Hematopoietic multipotent progenitor cell treated with erythropoietin and hydrocortisone succinate and interleukin-3 and kit ligand, for 6 days (in vitro differentiated cells): ENCODE results near the gene EFNA5.

ENCODE experiments used
- DNase-seq: peaks from one replicate; pipeline ENCODE4 v3.0.0-alpha.2; 2015

Gene EFNA5

GRCh38 chr5:107636555-107636954, 34.2 kb downstream of the EFNA5 start:
- no peak for DNase-seq

- no peak for DNase-seq
Observed at GRCh38 chr5:107636068-107636467, 34.7 kb downstream of the EFNA5 start.

DNA sequence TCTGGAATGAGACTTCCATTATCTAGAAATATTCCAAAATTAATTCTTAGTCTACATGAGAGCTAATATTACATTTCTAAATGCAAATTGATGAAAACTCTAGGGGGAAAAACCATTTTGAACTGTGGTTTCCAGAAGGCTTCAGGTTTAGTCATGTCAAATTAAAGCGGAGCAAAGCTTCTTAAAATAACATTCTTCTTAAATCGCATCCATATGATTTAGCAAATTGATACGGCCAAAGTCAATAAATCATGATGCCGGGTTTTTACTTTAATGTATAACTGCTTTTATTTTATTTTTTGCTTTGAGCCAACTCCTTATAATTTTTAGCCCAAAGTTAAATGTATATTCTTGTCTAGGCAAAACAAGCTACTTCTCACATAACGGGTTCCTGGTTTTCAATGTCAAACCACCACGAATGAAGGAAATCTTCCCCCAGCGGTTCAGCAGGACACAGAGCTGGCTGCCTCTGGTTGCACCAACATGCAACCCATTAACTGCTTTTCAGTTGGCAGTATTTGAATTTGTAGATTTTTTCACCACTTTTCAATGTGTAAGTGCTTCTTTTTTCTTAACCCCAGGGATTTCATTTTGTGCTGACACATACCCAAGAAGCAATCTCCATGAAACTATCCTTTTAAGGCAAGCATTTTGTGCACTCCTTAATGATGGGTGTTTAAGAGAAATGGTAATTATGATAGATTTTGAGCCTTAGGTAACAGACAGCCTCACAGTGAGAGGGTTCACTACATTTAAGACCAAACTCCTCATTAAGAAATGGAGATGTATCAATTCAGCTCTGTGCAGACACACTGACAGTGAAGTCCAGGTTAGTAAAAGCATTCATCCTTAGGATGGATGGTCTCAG, 35.5 kb downstream of the EFNA5 start:
- no peak for DNase-seq

- no peak for DNase-seq
Observed at GRCh38 chr5:107633171-107633901, 37.4 kb downstream of the EFNA5 start.

DNA sequence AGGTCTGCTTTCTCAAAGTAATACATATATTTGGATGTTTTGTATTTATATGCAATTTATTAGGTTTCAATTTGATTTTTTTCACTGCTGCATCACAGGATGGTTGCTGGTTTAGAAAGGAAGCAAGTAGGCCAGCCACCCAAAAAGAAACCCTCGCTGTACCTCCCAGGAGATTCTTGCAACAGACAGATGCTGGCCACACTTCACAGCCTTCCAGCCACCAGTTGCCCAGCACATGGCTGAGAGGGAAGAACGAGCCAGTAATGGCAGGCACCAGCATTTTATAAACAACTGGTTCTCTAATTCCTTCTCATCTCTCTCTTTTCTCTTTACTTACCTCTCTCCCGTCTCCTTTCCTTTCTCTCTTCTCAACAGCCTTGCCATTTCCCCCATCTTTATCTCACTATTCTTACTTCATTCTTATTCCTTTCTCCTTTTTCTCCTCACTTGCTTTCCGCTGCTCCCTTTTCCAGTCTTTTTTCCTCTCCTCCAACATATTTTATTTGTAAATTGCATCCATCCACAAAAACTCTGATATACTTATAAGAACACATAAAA, 38.9 kb downstream of the EFNA5 start:
- no peak for DNase-seq

DNA sequence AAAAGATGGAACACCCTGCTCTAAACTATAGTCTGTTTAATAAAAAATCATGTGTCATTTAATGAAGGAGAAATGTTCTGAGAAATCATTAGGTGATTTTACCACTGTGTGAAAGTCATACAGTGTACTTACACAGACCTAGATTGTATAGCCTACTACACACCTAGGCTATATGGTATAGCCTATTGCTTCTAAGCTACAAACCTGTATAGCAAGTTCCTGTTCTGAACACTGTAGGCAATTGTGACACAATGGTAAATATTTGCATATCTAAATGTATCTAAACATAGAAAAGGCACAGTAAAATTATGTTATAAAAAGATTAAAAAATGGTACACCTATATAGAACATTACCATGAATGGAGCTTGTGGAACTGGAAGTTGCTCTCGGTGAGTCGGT, 40.6 kb downstream of the EFNA5 start:
- no peak for DNase-seq

DNA sequence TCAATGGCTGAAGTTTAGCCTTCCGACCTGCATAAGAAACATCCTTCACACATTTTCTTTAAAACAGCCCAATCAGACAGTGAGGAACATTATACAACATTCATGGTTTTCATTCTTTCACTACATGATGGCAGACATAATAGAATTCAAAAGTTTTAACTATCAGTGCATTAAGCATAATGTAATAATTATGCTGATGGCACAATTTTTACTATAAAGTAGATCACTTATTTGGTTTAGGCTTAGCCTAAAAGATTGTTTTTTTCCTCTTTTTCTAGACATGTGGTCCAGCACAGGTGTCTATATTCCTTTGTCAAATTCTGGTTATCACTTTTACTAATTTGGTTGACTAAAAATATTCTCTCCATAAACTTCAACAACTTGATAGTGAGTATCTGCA, 46.5 kb downstream of the EFNA5 start:
- no peak for DNase-seq

DNA sequence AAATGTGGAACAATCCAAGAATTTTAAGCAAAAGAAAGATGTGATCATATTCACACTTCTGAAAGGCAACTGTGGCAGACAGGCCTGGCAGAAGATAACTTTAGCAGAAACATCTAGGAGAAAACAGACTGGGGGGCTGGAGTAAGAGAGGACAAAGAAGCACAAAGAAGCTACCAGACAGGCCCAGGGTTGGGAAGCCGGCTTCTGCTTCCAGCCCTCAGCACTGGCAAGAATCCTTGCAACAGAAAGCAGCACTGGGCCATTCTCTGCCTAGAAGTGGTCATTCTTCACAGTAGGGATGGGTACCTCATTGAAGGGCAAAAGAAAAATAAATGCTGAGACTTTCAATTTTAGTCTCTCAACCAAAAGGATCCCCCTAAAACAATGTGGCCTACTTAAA, 49.6 kb downstream of the EFNA5 start:
- DNase-seq: no peak

DNA sequence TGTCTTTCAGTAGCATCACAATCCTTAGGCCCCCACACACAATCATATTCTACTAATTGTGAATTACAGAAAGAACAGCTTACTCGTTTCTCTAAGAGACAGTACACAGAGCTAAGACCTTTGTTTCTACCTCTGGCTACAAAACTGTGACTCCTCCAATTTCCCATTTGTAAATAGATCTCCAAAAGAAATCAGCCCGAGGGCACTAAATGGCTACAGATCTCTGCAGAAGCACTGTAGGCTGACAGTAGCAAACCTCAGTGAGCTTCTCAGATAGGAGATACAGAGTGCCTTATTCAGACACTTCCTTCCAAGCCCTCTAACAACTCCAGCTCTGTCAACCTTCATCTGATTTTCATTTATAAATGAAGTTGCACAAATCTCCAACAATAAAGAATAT, 51.0 kb downstream of the EFNA5 start:
- no peak for DNase-seq

DNA sequence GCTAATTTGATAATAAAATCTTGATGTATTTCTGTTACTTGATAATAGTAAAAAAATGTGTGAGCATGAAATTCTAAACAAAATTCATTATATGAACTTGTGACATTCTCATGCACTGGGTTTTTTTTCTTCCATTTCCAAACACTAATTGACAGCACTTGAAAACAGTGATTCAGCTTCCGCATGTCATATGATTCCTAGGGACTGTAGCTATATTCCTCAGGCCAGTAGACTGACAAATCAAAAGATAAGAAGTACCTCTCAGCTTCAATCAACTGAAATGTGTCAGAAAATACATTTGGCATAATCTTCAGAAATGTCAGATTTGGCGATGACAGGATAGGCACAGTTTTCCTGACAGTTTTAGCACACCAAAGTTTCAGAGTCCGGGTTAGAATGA, 52.5 kb downstream of the EFNA5 start:
- DNase-seq: no peak

- no peak for DNase-seq
Observed at GRCh38 chr5:107617052-107617451, 53.7 kb downstream of the EFNA5 start.

DNA sequence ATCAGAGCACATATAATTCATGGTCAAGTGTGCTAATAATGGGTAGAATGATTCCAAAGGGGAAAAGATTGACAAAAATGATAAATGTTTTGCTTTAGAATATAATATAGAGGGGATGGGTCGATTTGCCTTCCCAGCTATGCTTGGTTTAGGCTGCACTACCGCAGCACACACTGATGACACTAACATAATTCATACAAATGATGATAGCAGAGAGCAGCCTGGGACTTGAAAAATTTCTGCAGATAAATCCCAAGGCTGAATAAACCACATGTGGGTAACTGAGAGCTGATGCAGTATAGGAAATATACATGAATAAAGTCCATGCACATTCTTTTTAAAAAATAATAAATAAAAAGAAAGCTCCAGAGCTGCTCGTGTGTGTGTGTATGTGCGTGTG, 54.5 kb downstream of the EFNA5 start:
- no peak for DNase-seq

DNA sequence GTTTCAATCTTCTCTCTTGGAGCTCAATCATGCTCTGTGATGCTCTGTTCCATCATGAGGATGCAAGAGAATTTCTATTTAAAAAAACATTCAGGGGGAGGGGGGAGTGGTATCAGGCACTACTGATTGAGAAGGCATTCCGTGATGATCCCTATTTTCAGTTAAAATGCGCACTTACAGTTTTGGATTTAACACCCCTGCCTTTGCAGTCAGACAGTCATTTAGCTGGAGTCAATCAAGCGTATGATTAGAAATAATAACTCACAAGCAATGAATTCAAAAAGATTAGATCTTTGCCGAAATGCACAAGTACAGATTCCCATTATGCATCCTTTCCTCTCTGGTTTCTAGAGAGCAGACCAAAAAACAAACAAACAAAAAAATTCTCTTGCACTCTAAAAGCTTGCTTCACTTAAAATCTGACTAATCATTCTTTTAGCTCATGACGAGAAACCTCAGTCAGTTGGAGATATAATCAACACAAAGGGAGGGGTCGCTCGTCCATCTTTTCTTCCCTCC, 55.4 kb downstream of the EFNA5 start:
- no peak for DNase-seq

DNA sequence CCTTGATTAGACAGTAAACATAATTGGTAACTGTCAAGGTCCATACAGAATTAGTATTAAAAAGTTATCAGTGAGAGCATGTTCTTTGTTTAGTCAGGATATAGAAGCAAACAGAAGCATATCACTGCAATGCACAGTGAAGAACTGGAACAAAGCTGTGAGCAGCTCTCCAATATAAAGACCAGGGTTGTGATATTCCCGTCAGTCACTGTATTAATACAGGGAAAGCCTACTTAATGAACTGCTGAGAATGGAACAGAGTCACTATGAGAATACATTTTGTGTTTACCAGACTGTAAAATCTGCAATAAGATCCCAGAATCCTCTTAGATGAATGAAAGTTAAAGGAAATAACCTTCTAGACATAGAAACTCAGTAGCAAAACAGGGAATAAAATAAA, 58.2 kb downstream of the EFNA5 start:
- no peak for DNase-seq

- DNase-seq: no peak
Observed at GRCh38 chr5:107610798-107611197, 59.9 kb downstream of the EFNA5 start.

- no peak for DNase-seq
Observed at GRCh38 chr5:107607671-107608345, 62.9 kb downstream of the EFNA5 start.

GRCh38 chr5:107607196-107607595, 63.5 kb downstream of the EFNA5 start:
- no peak for DNase-seq

- no peak for DNase-seq
Observed at GRCh38 chr5:107605596-107606125, 65.1 kb downstream of the EFNA5 start.

- no peak for DNase-seq
Observed at GRCh38 chr5:107604990-107605389, 65.7 kb downstream of the EFNA5 start.

GRCh38 chr5:107604146-107604910, 66.4 kb downstream of the EFNA5 start:
- no peak for DNase-seq

- DNase-seq: no peak
Observed at GRCh38 chr5:107603349-107603748, 67.4 kb downstream of the EFNA5 start.

- no peak for DNase-seq
Observed at GRCh38 chr5:107602896-107603295, 67.8 kb downstream of the EFNA5 start.
